Neural crest cell (in vitro differentiated cells): Measurements from ENCODE around the gene IGFBP2. TPM values are rescaled to one million over a fixed set of nuclear protein-coding genes. Genes with fewer than 3 reads are reported as not detected.

Experiments
- DNase-seq: peaks from one replicate; pipeline ENCODE4 v3.0.0; 2021; ENCODE audit warnings: low read depth, mixed read lengths, low spot score
- H3K27ac Mint-ChIP-seq: one replicate; pipeline ENCODE4 v1.8.0; 2021; ENCODE audit warnings: mild to moderate bottlenecking, mixed read lengths; ENCODE audit not compliant: unreplicated experiment
- H3K27me3 Mint-ChIP-seq: 2 replicates; pipeline ENCODE4 v1.8.0; 2021; ENCODE audit warnings: low read depth, mild to moderate bottlenecking, mixed read lengths
- H3K36me3 Mint-ChIP-seq: 2 replicates; pipeline ENCODE4 v1.8.0; 2021; ENCODE audit warnings: low read depth, mild to moderate bottlenecking, mixed read lengths
- H3K4me1 Mint-ChIP-seq: 2 replicates; pipeline ENCODE4 v1.8.0; 2021; ENCODE audit warnings: mixed read lengths
- H3K4me3 Mint-ChIP-seq: one replicate; pipeline ENCODE4 v1.8.0; 2021; ENCODE audit warnings: mild to moderate bottlenecking, mixed read lengths
- H3K9me3 Mint-ChIP-seq: 2 replicates; pipeline ENCODE4 v1.8.0; 2021; ENCODE audit warnings: mixed read lengths
- total RNA-seq: library from RNA; stranded (reverse); gene quantifications from 2 replicates; pipeline ENCODE4 v1.2.1, GENCODE V29; 2021
- TF ChIP-seq, protein P1 (sequence below): fragments of 200-600 bp; sonication (generic); conservative IDR thresholded peaks from 2 replicates; pipeline ENCODE4 v1.5.0; 2021; ENCODE audit warnings: antibody characterized with exemption, mild to moderate bottlenecking

The IGFBP2 gene
- total RNA-seq, 1 donor from 2014 or later: 366 TPM

DNA sequence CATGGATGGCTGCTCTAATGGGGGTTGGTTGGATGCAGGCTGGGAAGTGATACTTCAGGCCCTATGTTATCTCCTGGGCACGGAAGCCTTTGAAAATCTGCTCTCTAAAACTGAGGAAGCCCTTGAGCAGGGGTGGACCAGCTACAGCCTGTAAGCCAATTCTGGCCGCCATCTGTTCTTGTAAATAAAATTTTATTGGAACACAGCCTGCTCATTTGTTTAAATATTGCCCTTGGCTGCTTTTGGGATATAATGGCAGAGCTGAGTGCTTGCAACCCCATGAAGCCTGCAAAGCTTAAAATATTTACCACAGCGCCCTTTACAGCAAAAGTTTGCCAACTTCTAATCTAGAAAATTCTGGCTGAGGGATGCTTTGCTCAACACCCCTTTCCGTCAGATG is 11.9 kb upstream of the IGFBP2 start:
- H3K36me3 Mint-ChIP-seq: no peaks in the 10 kb centered on the region
- peaks cover 40% of the 10 kb centered on the region for H3K4me1 Mint-ChIP-seq
- H3K4me3 Mint-ChIP-seq: peak overlapping the region; percentile 11
- H3K27ac Mint-ChIP-seq: peak overlapping the region; percentile 72
- H3K27me3 Mint-ChIP-seq: no peaks in the 10 kb centered on the region
- no peak for DNase-seq
- TF ChIP-seq, protein P1, sequence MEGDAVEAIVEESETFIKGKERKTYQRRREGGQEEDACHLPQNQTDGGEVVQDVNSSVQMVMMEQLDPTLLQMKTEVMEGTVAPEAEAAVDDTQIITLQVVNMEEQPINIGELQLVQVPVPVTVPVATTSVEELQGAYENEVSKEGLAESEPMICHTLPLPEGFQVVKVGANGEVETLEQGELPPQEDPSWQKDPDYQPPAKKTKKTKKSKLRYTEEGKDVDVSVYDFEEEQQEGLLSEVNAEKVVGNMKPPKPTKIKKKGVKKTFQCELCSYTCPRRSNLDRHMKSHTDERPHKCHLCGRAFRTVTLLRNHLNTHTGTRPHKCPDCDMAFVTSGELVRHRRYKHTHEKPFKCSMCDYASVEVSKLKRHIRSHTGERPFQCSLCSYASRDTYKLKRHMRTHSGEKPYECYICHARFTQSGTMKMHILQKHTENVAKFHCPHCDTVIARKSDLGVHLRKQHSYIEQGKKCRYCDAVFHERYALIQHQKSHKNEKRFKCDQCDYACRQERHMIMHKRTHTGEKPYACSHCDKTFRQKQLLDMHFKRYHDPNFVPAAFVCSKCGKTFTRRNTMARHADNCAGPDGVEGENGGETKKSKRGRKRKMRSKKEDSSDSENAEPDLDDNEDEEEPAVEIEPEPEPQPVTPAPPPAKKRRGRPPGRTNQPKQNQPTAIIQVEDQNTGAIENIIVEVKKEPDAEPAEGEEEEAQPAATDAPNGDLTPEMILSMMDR: no peak
- H3K9me3 Mint-ChIP-seq: no peaks in the 10 kb centered on the region

DNA sequence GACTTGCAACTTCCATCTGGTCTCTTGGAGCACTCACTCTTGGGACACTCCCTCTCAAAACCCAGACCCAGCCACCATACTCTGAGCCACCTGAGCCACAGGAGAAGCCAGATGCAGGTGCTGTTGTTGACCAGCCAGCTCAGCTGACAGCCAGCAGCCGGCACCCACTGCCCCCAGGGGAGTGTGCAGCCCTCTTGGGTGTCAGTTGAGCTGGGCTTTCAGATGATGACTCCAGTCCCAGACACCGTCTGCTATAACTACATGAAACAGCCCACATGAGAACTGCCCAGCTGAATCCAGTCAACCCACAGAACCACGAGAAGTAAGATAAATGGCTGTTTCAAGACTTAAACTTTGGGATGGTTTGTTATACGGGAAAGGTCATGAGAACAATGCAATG is 10.7 kb upstream of the IGFBP2 start:
- Mint-ChIP-seq H3K4me3 (no peak overlapping the region), H3K27me3 (no peaks in the 10 kb centered on the region), H3K36me3 (no peaks in the 10 kb centered on the region), H3K9me3 (no peaks in the 10 kb centered on the region), H3K4me1 (peaks cover 30% of the 10 kb centered on the region), H3K27ac (no peak overlapping the region)
- no peak for DNase-seq
- TF ChIP-seq, protein P1: no peak

DNA sequence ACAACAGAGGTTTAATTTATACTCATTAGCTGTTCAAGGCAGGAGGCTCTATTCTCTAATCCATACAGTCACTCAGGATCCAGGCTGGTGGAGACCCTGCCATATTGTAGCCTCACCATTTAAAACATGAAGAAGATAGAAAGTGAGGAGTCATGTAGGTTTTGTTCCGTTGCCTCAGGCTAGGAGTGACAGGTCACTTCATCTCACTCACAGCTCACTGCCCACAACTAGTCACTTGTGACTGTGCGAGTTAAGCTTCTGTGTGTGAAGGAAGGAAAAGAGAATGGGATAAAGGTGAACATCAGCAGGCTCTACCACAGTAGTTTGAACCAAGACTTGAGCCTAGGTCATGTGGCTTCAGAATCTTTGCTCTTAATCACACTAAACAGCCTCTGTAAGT is 9.0 kb upstream of the IGFBP2 start:
- H3K36me3 Mint-ChIP-seq: no peaks in the 10 kb centered on the region
- H3K27ac Mint-ChIP-seq: no peak overlapping the region
- H3K9me3 Mint-ChIP-seq: no peaks in the 10 kb centered on the region
- no peak for DNase-seq
- H3K4me1 Mint-ChIP-seq: peaks cover 20% of the 10 kb centered on the region
- TF ChIP-seq, protein P1: no peak
- H3K27me3 Mint-ChIP-seq: no peaks in the 10 kb centered on the region
- H3K4me3 Mint-ChIP-seq: no peak overlapping the region

DNA sequence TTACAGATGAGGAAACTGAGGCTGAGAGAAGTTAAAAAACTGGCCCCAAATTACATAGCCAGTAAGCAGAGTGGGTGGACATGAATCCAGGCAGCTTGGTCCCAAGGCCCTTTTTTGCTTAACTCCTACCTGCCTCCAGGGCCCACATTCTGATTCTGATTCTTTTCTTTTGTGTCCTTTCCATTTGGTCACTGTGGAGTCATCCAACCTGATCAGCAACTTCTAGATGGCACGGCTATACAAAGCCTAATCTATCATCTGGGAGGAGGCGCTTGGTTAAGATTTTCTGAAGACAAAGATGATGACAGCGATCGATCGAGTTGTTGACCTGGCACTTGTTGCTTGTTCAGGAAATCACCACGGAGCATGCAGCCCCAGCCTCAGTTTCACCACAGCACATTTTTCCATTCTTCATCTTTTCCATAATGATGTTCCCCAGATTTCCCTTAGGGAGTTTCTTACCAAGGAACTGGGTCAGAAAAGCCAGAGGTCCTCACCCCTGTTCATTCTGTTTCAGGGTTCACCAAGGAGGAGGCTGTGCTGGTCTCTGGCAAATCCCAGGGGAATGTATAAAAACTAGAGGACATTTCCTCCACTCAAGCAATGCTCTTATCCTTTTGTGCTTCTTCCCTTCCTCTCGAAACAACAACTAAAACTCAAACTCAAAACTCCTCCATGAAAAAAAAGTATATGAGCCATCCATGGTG is 6.9 kb upstream of the IGFBP2 start:
- Mint-ChIP-seq H3K4me3 (no peak overlapping the region), H3K4me1 (peaks cover 3% of the 10 kb centered on the region), H3K36me3 (no peaks in the 10 kb centered on the region), H3K27ac (no peak overlapping the region), H3K27me3 (peaks cover under 1% of the 10 kb centered on the region), H3K9me3 (no peaks in the 10 kb centered on the region)
- TF ChIP-seq, protein P1: no peak
- DNase-seq: no peak

DNA sequence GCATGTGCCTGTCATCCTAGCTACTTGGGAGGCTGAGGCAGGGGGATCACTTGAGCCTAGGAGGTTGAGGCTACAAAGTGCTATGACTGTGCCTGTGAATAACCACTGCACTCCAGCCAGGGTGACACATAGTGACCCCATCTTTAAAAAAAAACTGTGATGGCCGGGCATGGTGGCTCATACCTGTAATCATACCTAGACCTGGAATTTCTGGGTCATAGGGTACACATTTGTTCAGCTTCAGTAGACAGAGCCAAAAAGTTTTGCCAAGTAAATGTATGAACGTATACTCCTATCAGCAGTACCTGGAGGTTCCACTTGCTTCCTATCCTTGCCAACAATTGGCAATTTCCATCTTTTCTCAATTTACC is 6.4 kb upstream of the IGFBP2 start:
- Mint-ChIP-seq H3K4me3 (no peak overlapping the region), H3K36me3 (no peaks in the 10 kb centered on the region), H3K9me3 (no peaks in the 10 kb centered on the region), H3K4me1 (peaks cover 7% of the 10 kb centered on the region), H3K27me3 (peaks cover 2% of the 10 kb centered on the region), H3K27ac (no peak overlapping the region)
- TF ChIP-seq, protein P1: no peak
- no peak for DNase-seq
